GM18873 (cell line): Measurements from ENCODE around the gene ZNF165.
"Not testable (repeated sequence)": the region's sequence is repeated elsewhere in the genome, so short reads cannot be mapped to it uniquely, and the experiment has no call there.

Experiments
- ATAC-seq: cut with Tn5 transposase; IDR thresholded peaks from one replicate; pipeline ENCODE4 v1.9.1; 2021; ENCODE audit warnings: mild to moderate bottlenecking, moderate library complexity, moderate number of reproducible peaks; ENCODE audit not compliant: unreplicated experiment, low FRiP score

ZNF165 gene

GRCh38 chr6:28080381-28080630 is at the start of gene ZNF165:
Gene ZNF165, plus strand, starts transcription at chr6:28080568. Its CDS starts 4,913 bp downstream, at chr6:28085481.
- not testable (repeated sequence) for ATAC-seq

- no peak for ATAC-seq
These were observed 26.8 kb upstream of the ZNF165 start for GRCh38 chr6:28053584-28053983.

- ATAC-seq, result no peak
These were observed 20.0 kb upstream of the ZNF165 start for GRCh38 chr6:28060405-28060804.

- ATAC-seq, result no peak
These were observed 16.1 kb upstream of the ZNF165 start for GRCh38 chr6:28064272-28064671.

GRCh38 chr6:28068067-28068466 is 12.3 kb upstream of the ZNF165 start:
- ATAC-seq, result no peak

GRCh38 chr6:28070968-28071367 is 9.4 kb upstream of the ZNF165 start:
- not testable (repeated sequence) for ATAC-seq

GRCh38 chr6:28078050-28078449 is 2.3 kb upstream of the ZNF165 start:
- no peak for ATAC-seq

- no peak for ATAC-seq
These were observed 1.5 kb upstream of the ZNF165 start for GRCh38 chr6:28078836-28079235.

GRCh38 chr6:28080631-28081485 is 490 bp downstream of the ZNF165 start:
- ATAC-seq, result peak; percentile 58

- no peak for ATAC-seq
These were observed 1.1 kb downstream of the ZNF165 start for GRCh38 chr6:28081486-28081751.

GRCh38 chr6:28082939-28083338 is 2.6 kb downstream of the ZNF165 start:
- no peak for ATAC-seq

GRCh38 chr6:28089054-28089453 is 8.7 kb downstream of the ZNF165 start:
- ATAC-seq, result no peak

- no peak for ATAC-seq
These were observed 10.7 kb downstream of the ZNF165 start for GRCh38 chr6:28090917-28091586.

- ATAC-seq, result not testable (repeated sequence)
These were observed 21.9 kb downstream of the ZNF165 start for GRCh38 chr6:28102222-28102621.

GRCh38 chr6:28102699-28103098 is 22.3 kb downstream of the ZNF165 start:
- not testable (repeated sequence) for ATAC-seq

- peak; percentile 95 for ATAC-seq
These were observed 24.2 kb downstream of the ZNF165 start for GRCh38 chr6:28104392-28105244.

GRCh38 chr6:28105245-28105639 is 24.9 kb downstream of the ZNF165 start:
- ATAC-seq, result peak; percentile 15

GRCh38 chr6:28107506-28107905 is 27.1 kb downstream of the ZNF165 start:
- no peak for ATAC-seq

- ATAC-seq, result no peak
These were observed 31.6 kb downstream of the ZNF165 start for GRCh38 chr6:28111964-28112363.

- ATAC-seq, result no peak
These were observed 35.4 kb downstream of the ZNF165 start for GRCh38 chr6:28115799-28116198.

GRCh38 chr6:28117386-28118050 is 37.1 kb downstream of the ZNF165 start:
- ATAC-seq, result no peak
